Vagina (tissue), 2 donors: ENCODE results near the gene PI16.

ENCODE experiments used
- CTCF ChIP-seq, 3 experiments: fragments of 450-650 bp in 2 of 3; fragments of 200-600 bp in 1 of 3; sonication (generic) in 1 of 3; IDR thresholded peaks; one replicate each; pipeline ENCODE4 v1.5.1; 2017 to 2019; ENCODE audit warnings: antibody characterized with exemption in 3 of 3, mild to moderate bottlenecking in 2 of 3, moderate library complexity in 2 of 3
- POLR2A ChIP-seq, 2 donors: fragments of 450-650 bp; IDR thresholded peaks; one replicate each; pipeline ENCODE4 v1.6.1; 2017; ENCODE audit warnings: antibody characterized with exemption in 2 of 2, mild to moderate bottlenecking in 2 of 2, moderate library complexity in 2 of 2

DNA sequence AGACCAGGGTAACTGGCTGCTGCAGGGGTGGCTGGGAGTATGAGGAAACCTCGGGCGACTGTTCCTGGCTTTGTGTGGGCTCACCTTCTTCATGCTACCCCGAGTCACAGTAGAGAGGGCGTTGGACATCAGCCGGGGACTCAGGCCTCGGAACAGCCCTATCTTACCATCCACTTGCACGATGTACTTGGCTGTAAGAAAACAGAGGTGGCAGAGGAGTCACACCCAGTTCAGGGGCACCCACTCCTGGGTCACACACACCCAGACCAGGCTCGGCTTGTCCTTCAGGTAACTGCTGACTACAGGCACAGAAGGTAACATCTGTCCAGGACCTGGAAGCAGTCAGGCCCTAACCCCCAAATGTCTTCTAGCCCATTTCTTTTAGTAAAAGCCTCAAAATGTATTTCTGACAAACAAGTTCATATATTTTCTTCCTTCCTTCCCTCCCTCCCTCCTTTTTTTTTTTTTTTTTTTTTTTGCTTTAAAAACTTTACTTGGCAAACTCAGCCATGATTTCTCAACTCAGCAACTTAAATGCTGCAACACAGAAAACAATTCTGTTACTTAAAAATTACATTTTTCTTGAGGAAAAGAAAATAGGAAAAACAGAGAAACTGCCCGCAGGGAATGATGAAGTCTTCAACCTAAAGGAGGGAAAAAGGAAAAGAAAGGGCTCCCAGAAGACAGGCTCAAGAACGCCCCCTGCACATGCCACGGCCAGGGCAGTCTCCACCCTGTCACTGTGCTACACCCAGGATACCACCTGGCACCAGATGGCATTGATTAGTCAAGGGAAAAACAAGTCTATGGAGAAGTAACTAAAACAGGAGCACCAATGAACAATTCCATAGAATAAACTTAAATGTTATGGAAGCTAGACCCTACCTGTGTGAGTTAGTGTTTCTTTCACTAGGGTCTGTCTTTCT, 24.1 kb downstream of the PI16 start:
- TF ChIP-seq CTCF (IDR thresholded peaks at IDR 0.05) (no peak), POLR2A (IDR thresholded peaks at IDR 0.05) (no peak)
